ENCODE measurements around the gene FAM222A. TPM values are rescaled to one million over a fixed set of nuclear protein-coding genes. Genes with fewer than 3 reads are reported as not detected.

The FAM222A gene
- total RNA-seq, 1 experiment from 2014 or later = 3.7 TPM

GRCh38 chr12:109671502-109671901, 42.1 kb upstream of the FAM222A start (continued):
- TF ChIP-seq RAD21 (IDR thresholded peaks at IDR 0.05; ENCODE audit: low read depth) = no peak
- TF ChIP-seq ZFX (IDR thresholded peaks at IDR 0.05) = no peak
- no peak for TF ChIP-seq TCF7L2 (IDR thresholded peaks at IDR 0.05; ENCODE audit: borderline replicate concordance, extremely low read depth, insufficient read depth, insufficient read length)
- TF ChIP-seq ZNF274 (IDR thresholded peaks at IDR 0.05; ENCODE audit: low read depth, low read length) = no peak

- Histone ChIP-seq H3K9me2 (ENCODE audit: insufficient read depth) (no peaks in the 10 kb centered on the region), H3K4me1 (ENCODE audit: control insufficient read depth in 1 of 2, insufficient read depth in 2 of 2, low read length in 2 of 2) (no peaks in the 10 kb centered on the region), H3K4me2 (ENCODE audit: low read length) (no peak overlapping the region), H3K79me2 (ENCODE audit: insufficient read depth, low read length) (no peaks in the 10 kb centered on the region), H3K27me3 (ENCODE audit: insufficient read depth, low read length) (no peaks in the 10 kb centered on the region), H4K20me1 (ENCODE audit: insufficient read depth) (no peaks in the 10 kb centered on the region), H3K36me3 (ENCODE audit: control insufficient read depth in 1 of 2, insufficient read depth in 2 of 2, low read length in 2 of 2) (no peaks in the 10 kb centered on the region), H3K27ac (ENCODE audit: low read depth, low read length) (no peak overlapping the region), H3K9ac (ENCODE audit: low read length) (no peak overlapping the region), H3K9me3 (ENCODE audit: control insufficient read depth in 1 of 2, insufficient read depth in 1 of 2, low read depth in 1 of 2, low read length in 2 of 2) (peaks cover 0 to 3% of the 10 kb centered on the region in 2 experiments; a peak in 1 of 4 replicates), H3K4me3 (replicated peaks in 1 of 2; ENCODE audit: low read depth in 1 of 2, low read length in 2 of 2) (no peak overlapping the region), H2AFZ (ENCODE audit: low read depth, low read length, poor library complexity, severe bottlenecking) (no peak overlapping the region)
- RAD21 ChIA-PET (ENCODE audit: low non-redundant PET in 1 of 2, low total read pairs in 2 of 2, uncharacterized antibody in 2 of 2, unreplicated experiment in 2 of 2) = no interaction called here
- BruUV-seq (replicated peaks) = no TSS peak
- intact Hi-C loops (cut with micrococcal nuclease) = no loop called here
- ATAC-seq (no peak), DNase-seq (ENCODE audit: low read depth, low spot score) (no peak)
- POLR2A ChIA-PET = no interaction called here
- TF ChIP-seq CTCF (IDR thresholded peaks at IDR 0.05 in 2 of 3, conservative IDR thresholded peaks at IDR 0.05 in 1 of 3; ENCODE audit: borderline replicate concordance in 1 of 3, insufficient read depth in 1 of 3, low read depth in 2 of 3, low read length in 2 of 3) (no peak), RAD21 (IDR thresholded peaks at IDR 0.05; ENCODE audit: low read depth) (no peak)
- CTCF ChIA-PET = no interaction called here
Measured at GRCh38 chr12:109673379-109673778, 40.2 kb upstream of the FAM222A start.

GRCh38 chr12:109673884-109674283, 39.7 kb upstream of the FAM222A start:
- Histone ChIP-seq H3K36me3 (ENCODE audit: control insufficient read depth in 1 of 2, insufficient read depth in 2 of 2, low read length in 2 of 2) (no peaks in the 10 kb centered on the region), H3K4me1 (ENCODE audit: control insufficient read depth in 1 of 2, insufficient read depth in 2 of 2, low read length in 2 of 2) (no peaks in the 10 kb centered on the region), H4K20me1 (ENCODE audit: insufficient read depth) (no peaks in the 10 kb centered on the region), H3K79me2 (ENCODE audit: insufficient read depth, low read length) (no peaks in the 10 kb centered on the region), H3K27ac (ENCODE audit: low read depth, low read length) (no peak overlapping the region), H3K9ac (ENCODE audit: low read length) (no peak overlapping the region), H3K27me3 (ENCODE audit: insufficient read depth, low read length) (no peaks in the 10 kb centered on the region), H2AFZ (ENCODE audit: low read depth, low read length, poor library complexity, severe bottlenecking) (no peak overlapping the region), H3K9me2 (ENCODE audit: insufficient read depth) (no peaks in the 10 kb centered on the region), H3K4me2 (ENCODE audit: low read length) (no peak overlapping the region), H3K9me3 (ENCODE audit: control insufficient read depth in 1 of 2, insufficient read depth in 1 of 2, low read depth in 1 of 2, low read length in 2 of 2) (peaks cover 0 to 3% of the 10 kb centered on the region in 2 experiments; a peak in 1 of 4 replicates), H3K4me3 (replicated peaks in 1 of 2; ENCODE audit: low read depth in 1 of 2, low read length in 2 of 2) (no peak overlapping the region)
- no peak for ATAC-seq
- ChIA-PET CTCF (no interaction called here), POLR2A (no interaction called here), RAD21 (ENCODE audit: low non-redundant PET in 1 of 2, low total read pairs in 2 of 2, uncharacterized antibody in 2 of 2, unreplicated experiment in 2 of 2) (no interaction called here)
- DNase-seq (ENCODE audit: low read depth, low spot score) = no peak
- TF ChIP-seq CBX3 (IDR thresholded peaks at IDR 0.05; ENCODE audit: low read depth) = no peak
- intact Hi-C loops (cut with micrococcal nuclease) = no loop called here
- BruUV-seq (replicated peaks) = no TSS peak
